NB4 (cell line): Measurements from ENCODE around the gene DGKI.

ENCODE experiments used
- MYC ChIP-seq: IDR thresholded peaks from 2 replicates; pipeline ENCODE4 v1.6.1; 2011; ENCODE audit warnings: low read depth, low read length
- POLR2A ChIP-seq: IDR thresholded peaks from 2 replicates; pipeline ENCODE4 v1.6.1; 2011; ENCODE audit warnings: mild to moderate bottlenecking; ENCODE audit not compliant: insufficient read length; ENCODE audit errors: extremely low read depth
- TF ChIP-seq, protein P1 (sequence below): IDR thresholded peaks from one replicate; pipeline ENCODE4 v1.5.1; 2012; ENCODE audit warnings: low read depth, low read length

DNA sequence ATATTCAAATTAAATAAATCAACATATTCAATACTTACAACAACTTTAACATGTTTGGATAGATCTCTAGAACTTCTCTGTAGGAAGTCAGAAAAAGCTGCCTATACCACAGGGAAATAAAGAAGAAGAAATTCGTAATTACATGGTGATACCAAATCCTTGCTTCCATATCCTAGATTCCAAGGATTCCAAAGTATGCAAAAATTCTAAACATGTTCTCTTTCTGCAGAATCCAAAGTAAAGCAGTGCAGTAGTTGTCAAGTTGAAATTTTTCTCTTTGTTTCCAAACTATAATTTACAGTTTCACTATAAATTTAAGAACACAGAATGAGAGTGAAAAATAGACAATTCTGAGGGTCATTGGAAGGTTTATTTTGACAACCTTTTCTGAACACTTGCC is 269.6 kb downstream of the DGKI start:
- TF ChIP-seq, protein P1, sequence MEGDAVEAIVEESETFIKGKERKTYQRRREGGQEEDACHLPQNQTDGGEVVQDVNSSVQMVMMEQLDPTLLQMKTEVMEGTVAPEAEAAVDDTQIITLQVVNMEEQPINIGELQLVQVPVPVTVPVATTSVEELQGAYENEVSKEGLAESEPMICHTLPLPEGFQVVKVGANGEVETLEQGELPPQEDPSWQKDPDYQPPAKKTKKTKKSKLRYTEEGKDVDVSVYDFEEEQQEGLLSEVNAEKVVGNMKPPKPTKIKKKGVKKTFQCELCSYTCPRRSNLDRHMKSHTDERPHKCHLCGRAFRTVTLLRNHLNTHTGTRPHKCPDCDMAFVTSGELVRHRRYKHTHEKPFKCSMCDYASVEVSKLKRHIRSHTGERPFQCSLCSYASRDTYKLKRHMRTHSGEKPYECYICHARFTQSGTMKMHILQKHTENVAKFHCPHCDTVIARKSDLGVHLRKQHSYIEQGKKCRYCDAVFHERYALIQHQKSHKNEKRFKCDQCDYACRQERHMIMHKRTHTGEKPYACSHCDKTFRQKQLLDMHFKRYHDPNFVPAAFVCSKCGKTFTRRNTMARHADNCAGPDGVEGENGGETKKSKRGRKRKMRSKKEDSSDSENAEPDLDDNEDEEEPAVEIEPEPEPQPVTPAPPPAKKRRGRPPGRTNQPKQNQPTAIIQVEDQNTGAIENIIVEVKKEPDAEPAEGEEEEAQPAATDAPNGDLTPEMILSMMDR = no peak
- TF ChIP-seq POLR2A = no peak
- TF ChIP-seq MYC = no peak
